ENCODE results near the gene C1orf174.

C1orf174 gene

DNA sequence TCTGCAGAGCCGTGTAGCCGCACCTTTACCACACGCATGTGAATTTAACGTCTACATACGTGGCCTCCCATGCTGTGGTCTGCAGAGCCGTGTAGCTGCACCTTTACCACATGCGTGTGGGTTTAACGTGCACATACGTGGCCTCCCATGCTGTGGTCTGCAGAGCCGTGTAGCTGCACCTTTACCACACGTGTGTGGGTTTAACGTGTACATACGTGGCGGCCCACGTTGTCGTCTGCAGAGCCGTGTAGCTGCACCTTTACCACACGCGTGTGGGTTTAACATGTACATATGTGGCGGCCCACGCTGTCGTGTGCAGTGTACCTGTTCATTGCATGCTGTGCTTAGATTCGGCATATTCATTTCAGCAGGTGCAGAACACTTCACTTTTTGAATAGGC is 25.3 kb downstream of the C1orf174 start:
- Histone ChIP-seq H3K27me3 (ENCODE audit: low read depth, low read length) (no peaks in the 10 kb centered on the region), H3K27ac (ENCODE audit: low read length) (no peak overlapping the region), H3K4me2 (ENCODE audit: low read length) (no peak overlapping the region), H3K9ac (ENCODE audit: low read length) (no peak overlapping the region), H4K20me1 (ENCODE audit: insufficient read depth, low read length) (no peaks in the 10 kb centered on the region), H3K9me3 (ENCODE audit: insufficient read depth, low read length) (no peaks in the 10 kb centered on the region), H3K4me1 (ENCODE audit: low read length) (no peaks in the 10 kb centered on the region), H3K4me3 (ENCODE audit: low read length) (no peak overlapping the region), H3K79me2 (ENCODE audit: low read length) (no peaks in the 10 kb centered on the region), H2AFZ (ENCODE audit: low read depth, low read length) (no peak overlapping the region), H3K36me3 (replicated peaks; ENCODE audit: low read depth, low read length) (peaks cover 19% of the 10 kb centered on the region)
- TF ChIP-seq EZH2phosphoT487 (IDR thresholded peaks at IDR 0.05; ENCODE audit: low read depth), result no peak
- TF ChIP-seq, protein P1, sequence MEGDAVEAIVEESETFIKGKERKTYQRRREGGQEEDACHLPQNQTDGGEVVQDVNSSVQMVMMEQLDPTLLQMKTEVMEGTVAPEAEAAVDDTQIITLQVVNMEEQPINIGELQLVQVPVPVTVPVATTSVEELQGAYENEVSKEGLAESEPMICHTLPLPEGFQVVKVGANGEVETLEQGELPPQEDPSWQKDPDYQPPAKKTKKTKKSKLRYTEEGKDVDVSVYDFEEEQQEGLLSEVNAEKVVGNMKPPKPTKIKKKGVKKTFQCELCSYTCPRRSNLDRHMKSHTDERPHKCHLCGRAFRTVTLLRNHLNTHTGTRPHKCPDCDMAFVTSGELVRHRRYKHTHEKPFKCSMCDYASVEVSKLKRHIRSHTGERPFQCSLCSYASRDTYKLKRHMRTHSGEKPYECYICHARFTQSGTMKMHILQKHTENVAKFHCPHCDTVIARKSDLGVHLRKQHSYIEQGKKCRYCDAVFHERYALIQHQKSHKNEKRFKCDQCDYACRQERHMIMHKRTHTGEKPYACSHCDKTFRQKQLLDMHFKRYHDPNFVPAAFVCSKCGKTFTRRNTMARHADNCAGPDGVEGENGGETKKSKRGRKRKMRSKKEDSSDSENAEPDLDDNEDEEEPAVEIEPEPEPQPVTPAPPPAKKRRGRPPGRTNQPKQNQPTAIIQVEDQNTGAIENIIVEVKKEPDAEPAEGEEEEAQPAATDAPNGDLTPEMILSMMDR (IDR thresholded peaks at IDR 0.05; ENCODE audit: low read depth, low read length), result no peak

GRCh38 chr1:3872546-3872945 is 27.5 kb downstream of the C1orf174 start:
- Histone ChIP-seq H3K79me2 (ENCODE audit: low read length) (no peaks in the 10 kb centered on the region), H4K20me1 (ENCODE audit: insufficient read depth, low read length) (no peaks in the 10 kb centered on the region), H3K27me3 (ENCODE audit: low read depth, low read length) (no peaks in the 10 kb centered on the region)

GRCh38 chr1:3871451-3871805 is 28.6 kb downstream of the C1orf174 start:
- H3K79me2 ChIP-seq (ENCODE audit: low read length), result no peaks in the 10 kb centered on the region
- no peaks in the 10 kb centered on the region for H3K9me3 ChIP-seq (ENCODE audit: insufficient read depth, low read length)
- H3K4me3 ChIP-seq (ENCODE audit: low read length), result no peak overlapping the region
- H3K9ac ChIP-seq (ENCODE audit: low read length), result no peak overlapping the region
- no peak overlapping the region for H3K27ac ChIP-seq (ENCODE audit: low read length)
- no peaks in the 10 kb centered on the region for H3K27me3 ChIP-seq (ENCODE audit: low read depth, low read length)
- TF ChIP-seq EZH2phosphoT487 (IDR thresholded peaks at IDR 0.05; ENCODE audit: low read depth), result no peak
- TF ChIP-seq, protein P1 (IDR thresholded peaks at IDR 0.05; ENCODE audit: low read depth, low read length), result no peak
- H3K36me3 ChIP-seq (replicated peaks; ENCODE audit: low read depth, low read length), result peaks cover 10% of the 10 kb centered on the region
- no peak overlapping the region for H2AFZ ChIP-seq (ENCODE audit: low read depth, low read length)
- H4K20me1 ChIP-seq (ENCODE audit: insufficient read depth, low read length), result no peaks in the 10 kb centered on the region
- no peaks in the 10 kb centered on the region for H3K4me1 ChIP-seq (ENCODE audit: low read length)
- H3K4me2 ChIP-seq (ENCODE audit: low read length), result no peak overlapping the region

More at GRCh38 chr1:3872546-3872945, 27.5 kb downstream of the C1orf174 start:
- Histone ChIP-seq H3K9me3 (ENCODE audit: insufficient read depth, low read length) (no peaks in the 10 kb centered on the region), H3K36me3 (replicated peaks; ENCODE audit: low read depth, low read length) (peaks cover 10% of the 10 kb centered on the region), H3K27ac (ENCODE audit: low read length) (no peak overlapping the region), H2AFZ (ENCODE audit: low read depth, low read length) (no peak overlapping the region), H3K4me3 (ENCODE audit: low read length) (no peak overlapping the region), H3K4me2 (ENCODE audit: low read length) (no peak overlapping the region), H3K9ac (ENCODE audit: low read length) (no peak overlapping the region), H3K4me1 (ENCODE audit: low read length) (no peaks in the 10 kb centered on the region)
- TF ChIP-seq EZH2phosphoT487 (IDR thresholded peaks at IDR 0.05; ENCODE audit: low read depth), result no peak
- TF ChIP-seq, protein P1 (IDR thresholded peaks at IDR 0.05; ENCODE audit: low read depth, low read length), result no peak

GRCh38 chr1:3869751-3870301 is 30.2 kb downstream of the C1orf174 start:
- H2AFZ ChIP-seq (ENCODE audit: low read depth, low read length), result no peak overlapping the region
- H3K36me3 ChIP-seq (replicated peaks; ENCODE audit: low read depth, low read length), result peaks cover 9% of the 10 kb centered on the region
- H4K20me1 ChIP-seq (ENCODE audit: insufficient read depth, low read length), result no peaks in the 10 kb centered on the region
- H3K4me3 ChIP-seq (ENCODE audit: low read length), result no peak overlapping the region
- H3K9me3 ChIP-seq (ENCODE audit: insufficient read depth, low read length), result no peaks in the 10 kb centered on the region
- H3K9ac ChIP-seq (ENCODE audit: low read length), result no peak overlapping the region
- H3K79me2 ChIP-seq (ENCODE audit: low read length), result no peaks in the 10 kb centered on the region
- H3K27me3 ChIP-seq (ENCODE audit: low read depth, low read length), result no peaks in the 10 kb centered on the region
- H3K4me1 ChIP-seq (ENCODE audit: low read length), result no peaks in the 10 kb centered on the region
- H3K27ac ChIP-seq (ENCODE audit: low read length), result no peak overlapping the region
- no peak for TF ChIP-seq EZH2phosphoT487 (IDR thresholded peaks at IDR 0.05; ENCODE audit: low read depth)
- TF ChIP-seq, protein P1 (IDR thresholded peaks at IDR 0.05; ENCODE audit: low read depth, low read length), result no peak
- no peak overlapping the region for H3K4me2 ChIP-seq (ENCODE audit: low read length)
